GM12878 (cell line): ENCODE data around the gene SETD1B. TPM values are rescaled to one million over a fixed set of nuclear protein-coding genes. Genes with fewer than 3 reads are reported as not detected.

Experiments used
- ATAC-seq: fragments of 200-7000 bp; cut with Tn5 transposase; 3 replicates; pipeline ENCODE4 v1.9.1; 2020; ENCODE audit warnings: mild to moderate bottlenecking, moderate library complexity
- BruUV-seq: library from RNA; stranded (reverse); fragments of 400-500 nt; replicated peaks from 2 replicates; lab custom pipeline; 2021; lab: Mats Ljungman, UMichigan
- CTCF ChIA-PET: fragments of 300-600 bp; sonication (Branson Sonifier 250); formaldehyde crosslinking; extraction: SDS; loops from one replicate; lab custom pipeline; 2021; ENCODE audit warnings: inconsistent platforms; lab: Yijun Ruan, JAX
- POLR2A ChIA-PET: fragments of 350-600 bp; formaldehyde crosslinking; extraction: SDS; loops from one replicate; lab custom pipeline; 2021; ENCODE audit warnings: inconsistent platforms; lab: Charles Lee
- RAD21 ChIA-PET: fragments of 300-600 bp; sonication (Branson Sonifier 250); formaldehyde crosslinking; loops from one replicate; lab custom pipeline; 2023; ENCODE audit warnings: antibody characterized with exemption; ENCODE audit not compliant: unreplicated experiment; lab: Charles Lee
- SMC1A ChIA-PET: fragments of 300-600 bp; sonication (Branson Sonifier 250); formaldehyde crosslinking; loops from one replicate; lab custom pipeline; 2023; ENCODE audit not compliant: unreplicated experiment, uncharacterized antibody; lab: Charles Lee
- DNase-seq: peaks from one replicate; pipeline ENCODE4 v3.0.0-alpha.2; 2011; ENCODE audit warnings: low read depth, low spot score
- FAIRE-seq: peaks from 3 replicates; lab custom pipeline; 2011; peaks lifted over from hg19 to GRCh38; lab: Jason Lieb, UNC
- H2AFZ ChIP-seq: 2 replicates; pipeline ENCODE4 v1.6.0; 2011; ENCODE audit warnings: low read depth, low read length, control low read depth; ENCODE audit not compliant: control insufficient read depth
- H3K27ac ChIP-seq: 2 replicates; pipeline ENCODE4 v1.5.1; 2011; ENCODE audit warnings: control low read depth; ENCODE audit not compliant: control insufficient read depth, insufficient read depth
- H3K27me3 ChIP-seq, 2 experiments: replicated peaks in 1 of 2; 2 replicates each; pipeline versions ENCODE4 v1.6.0 to v1.6.1; 2011; ENCODE audit warnings: low read length in 1 of 2; ENCODE audit not compliant: control insufficient read depth in 2 of 2, insufficient read depth in 2 of 2
- H3K36me3 ChIP-seq, 2 experiments: 2 replicates each; pipeline ENCODE4 v1.5.1; 2011; ENCODE audit warnings: low read length in 1 of 2; ENCODE audit not compliant: control insufficient read depth in 2 of 2, insufficient read depth in 2 of 2
- H3K4me1 ChIP-seq: 2 replicates; pipeline ENCODE4 v1.6.1; 2011; ENCODE audit warnings: mild to moderate bottlenecking, low read length, moderate library complexity, mixed read lengths; ENCODE audit not compliant: control insufficient read depth, insufficient read depth
- H3K4me2 ChIP-seq: 2 replicates; pipeline ENCODE4 v1.6.0; 2011; ENCODE audit warnings: control low read depth; ENCODE audit not compliant: control insufficient read depth, insufficient read depth
- H3K4me3 ChIP-seq: fragments of 200-600 bp; sonication (generic); 2 replicates; pipeline ENCODE4 v1.5.1; 2016
- H3K79me2 ChIP-seq: 2 replicates; pipeline ENCODE4 v1.6.0; 2011; ENCODE audit warnings: low read length; ENCODE audit not compliant: control insufficient read depth, insufficient read depth
- H3K9ac ChIP-seq: 2 replicates; pipeline ENCODE4 v1.8.0; 2011; ENCODE audit warnings: low read length, control low read depth, mixed read lengths; ENCODE audit not compliant: control insufficient read depth, insufficient read depth
- H3K9me3 ChIP-seq: replicated peaks from 3 replicates; pipeline ENCODE4 v1.5.1; 2011; ENCODE audit warnings: mild to moderate bottlenecking, low read length; ENCODE audit not compliant: control insufficient read depth, insufficient read depth
- H4K20me1 ChIP-seq: 2 replicates; pipeline ENCODE4 v1.6.0; 2011; ENCODE audit not compliant: control insufficient read depth, insufficient read depth
- ATF2 ChIP-seq: IDR thresholded peaks from 2 replicates; pipeline ENCODE4 v1.6.1; 2012; ENCODE audit warnings: low read length, inconsistent platforms
- CHD2 ChIP-seq: IDR thresholded peaks from 2 replicates; pipeline ENCODE4 v1.6.1; 2011; ENCODE audit warnings: low read depth, low read length, improper control_type of control experiment, borderline replicate concordance
- EGR1 ChIP-seq, 2 experiments: IDR thresholded peaks; 1 replicate in 1 of 2; 2 replicates in 1 of 2; pipeline ENCODE4 v1.6.1; 2011 to 2012; ENCODE audit warnings: low read depth in 2 of 2, low read length in 2 of 2, borderline replicate concordance in 1 of 2, mild to moderate bottlenecking in 1 of 2, moderate library complexity in 1 of 2
- GABPA ChIP-seq: IDR thresholded peaks from 2 replicates; pipeline ENCODE4 v1.6.1; 2014; ENCODE audit warnings: antibody characterized with exemption, low read depth, mild to moderate bottlenecking, inconsistent platforms
- HCFC1 ChIP-seq: fragments of 150-350 bp; IDR thresholded peaks from 2 replicates; pipeline ENCODE4 v1.6.1; 2014; ENCODE audit warnings: low read length
- KDM1A ChIP-seq: fragments of 200-600 bp; sonication (generic); IDR thresholded peaks from 2 replicates; pipeline ENCODE4 v1.6.1; 2016; ENCODE audit warnings: borderline replicate concordance
- RELA ChIP-seq: fragments of 450-650 bp; IDR thresholded peaks from 2 replicates; pipeline ENCODE4 v1.8.0; 2014; ENCODE audit warnings: borderline replicate concordance; ENCODE audit not compliant: partially characterized antibody
- RFX5 ChIP-seq: IDR thresholded peaks from 2 replicates; pipeline ENCODE4 v1.6.1; 2011; ENCODE audit warnings: low read depth, low read length, improper control_type of control experiment
- SMAD5 ChIP-seq: IDR thresholded peaks from 2 replicates; pipeline ENCODE4 v1.6.1; 2016; ENCODE audit warnings: antibody characterized with exemption, low read depth
- TCF12 ChIP-seq: IDR thresholded peaks from 2 replicates; pipeline ENCODE4 v1.6.1; 2011; ENCODE audit warnings: low read depth, mild to moderate bottlenecking, low read length
- ZBTB4 ChIP-seq: fragments of 450-650 bp; formaldehyde crosslinking; IDR thresholded peaks from 2 replicates; pipeline ENCODE4 v1.4.0; 2022; ENCODE audit warnings: mild to moderate bottlenecking, moderate library complexity
- ZNF622 ChIP-seq: fragments of 450-650 bp; IDR thresholded peaks from 2 replicates; pipeline ENCODE4 v1.6.1; 2017; ENCODE audit warnings: mild to moderate bottlenecking, inconsistent platforms
- WGBS: methylation state at CpG from one replicate; pipeline ENCODE4 v1.1.6; 2016; ENCODE audit warnings: low lambda C conversion rate; ENCODE audit not compliant: insufficient replicate concordance, insufficient coverage; ENCODE audit errors: missing lambda C conversion rate; 5-methylcytosine and 5-hydroxymethylcytosine counted together
- in situ Hi-C: fragments of 300-500 bp; cut with MboI; formaldehyde crosslinking; loops from 9 replicates; pipeline ENCODE4 v1.14.3; 2018; ENCODE audit warnings: mixed read lengths
- intact Hi-C: fragments of 100-400 bp; cut with micrococcal nuclease; formaldehyde crosslinking; loops from one replicate; pipeline ENCODE4 v1.14.2; 2022; ENCODE audit not compliant: unreplicated experiment
- polyA plus RNA-seq, 11 experiments: library from polyadenylated mRNA; depleted of rRNA in 4 of 11; unstranded in 6 of 11; stranded (reverse) in 5 of 11; fragments of >200 nt; fragmentation: Nextera tagmentation in 4 of 11; fragmentation: Illumina TruSeq in 1 of 11; extraction: Ambion mirVana in 4 of 11; extraction: Trizol in 1 of 11; gene quantifications; 1 replicate in 1 of 11; 2 replicates in 10 of 11; pipeline versions ENCODE4 v1.2.1 to v1.2.3, GENCODE V29; 2011 to 2016; ENCODE audit warnings: inconsistent platforms in 2 of 11, missing spikeins in 2 of 11, low read depth in 1 of 11
- total RNA-seq, 4 experiments: library from RNA; depleted of rRNA in 3 of 4; stranded (reverse); fragments of >200 nt in 3 of 4; fragmentation: Illumina TruSeq in 1 of 4; extraction: Trizol in 1 of 4; gene quantifications; 2 replicates each; pipeline versions ENCODE4 v1.2.1 to v1.2.3, GENCODE V29; 2013 to 2021

The SETD1B gene
- total and polyA plus RNA-seq, 10 of the 15 experiments (the other 5 are each of a cell fraction or from before 2014, with no cell fraction given) = 0.50 to 17.3 (median 1.6) TPM

GRCh38 chr12:121829250-121829918 is 25.6 kb downstream of the SETD1B start:
- H3K36me3 ChIP-seq = peaks cover 3 to 12% of the 10 kb centered on the region in 2 experiments; a peak in 3 of 4 replicates

GRCh38 chr12:121830134-121830533 is 26.3 kb downstream of the SETD1B start:
- intact Hi-C loops = no loop called here
- H3K9ac ChIP-seq = no peak overlapping the region
- BruUV-seq = no TSS peak
- ChIA-PET RAD21 (no interaction called here), SMC1A (no interaction called here), CTCF (no interaction called here), POLR2A (no interaction called here)
- H3K4me3 ChIP-seq = no peak overlapping the region
- no peaks in the 10 kb centered on the region for H3K4me1 ChIP-seq
- no peak overlapping the region for H2AFZ ChIP-seq
- 77% methylated on average over 9 of the region's 23 CpGs for WGBS
- H3K27me3 ChIP-seq = no peaks in the 10 kb centered on the region
- in situ Hi-C loops = no loop called here
- H3K4me2 ChIP-seq = no peak overlapping the region
- no peaks in the 10 kb centered on the region for H3K9me3 ChIP-seq
- no peak overlapping the region for H3K27ac ChIP-seq
- ATAC-seq = no peak
- no peaks in the 10 kb centered on the region for H4K20me1 ChIP-seq
- no peak for FAIRE-seq
- no peaks in the 10 kb centered on the region for H3K79me2 ChIP-seq
- no peak for DNase-seq
- peaks cover 3 to 10% of the 10 kb centered on the region in 2 experiments; a peak in 3 of 4 replicates for H3K36me3 ChIP-seq
- no peak for TF ChIP-seq GABPA
- no peak for TF ChIP-seq KDM1A
- no peak for TF ChIP-seq RFX5
- TF ChIP-seq ATF2 = no peak
- no peak for TF ChIP-seq SMAD5
- TF ChIP-seq ZBTB4 (CRISPR knock-in tag) = no peak
- no peak for TF ChIP-seq CHD2
- no peak for TF ChIP-seq RELA

More at GRCh38 chr12:121829250-121829918, 25.6 kb downstream of the SETD1B start:
- peak; percentile 30; the same call in 2 of the 3 replicates for ATAC-seq
- H3K4me2 ChIP-seq = no peak overlapping the region
- CTCF ChIA-PET = interaction anchor here (0.7 kb wide), 1 partner anchor 42 kb away, joined by 3 read pairs; no protein-coding TSS in a partner anchor
- no peaks in the 10 kb centered on the region for H3K79me2 ChIP-seq
- TF ChIP-seq TCF12 (no peak), EGR1 (IDR thresholded peaks at IDR 0.05; ENCODE audit: borderline replicate concordance in 1 of 2, low read depth in 2 of 2, low read length in 2 of 2) (no peak), HCFC1 (no peak), ZNF622 (no peak)
- TF ChIP-seq, all 136 proteins: peak for 0
- no peaks in the 10 kb centered on the region for H3K27me3 ChIP-seq
- intact Hi-C loops = no loop called here
- RAD21 ChIA-PET = no interaction called here
- BruUV-seq = no TSS peak
- no peak for DNase-seq
- in situ Hi-C loops = no loop called here
- H3K9me3 ChIP-seq = no peaks in the 10 kb centered on the region
- H3K27ac ChIP-seq = no peak overlapping the region
- 94% methylated on average over 7 of the region's 7 CpGs for WGBS
- SMC1A ChIA-PET = no interaction called here
- H3K9ac ChIP-seq = no peak overlapping the region
- no peak for FAIRE-seq
- POLR2A ChIA-PET = no interaction called here
- no peak overlapping the region for H3K4me3 ChIP-seq
- H2AFZ ChIP-seq = no peak overlapping the region
- H4K20me1 ChIP-seq = no peaks in the 10 kb centered on the region
- H3K4me1 ChIP-seq = no peaks in the 10 kb centered on the region
